HG03135 (cell line): ENCODE results near the gene LPP.
"Not testable (repeated sequence)": the region's sequence is repeated elsewhere in the genome, so short reads cannot be mapped to it uniquely, and the experiment has no call there.

Experiments used
- ATAC-seq: cut with Tn5 transposase; IDR thresholded peaks from one replicate; pipeline ENCODE4 v1.9.1; 2021; ENCODE audit warnings: mild to moderate bottlenecking, moderate library complexity; ENCODE audit not compliant: unreplicated experiment

Gene LPP

GRCh38 chr3:188421836-188422540, 268.0 kb downstream of the LPP start:
- peak; percentile 99 for ATAC-seq

GRCh38 chr3:188427981-188428380, 274.0 kb downstream of the LPP start:
- ATAC-seq: not testable (repeated sequence)

- ATAC-seq: no peak
Measured at GRCh38 chr3:188431040-188431439, 277.1 kb downstream of the LPP start.

GRCh38 chr3:188431553-188431952, 277.6 kb downstream of the LPP start:
- ATAC-seq: no peak

GRCh38 chr3:188432802-188433520, 279.0 kb downstream of the LPP start:
- no peak for ATAC-seq

GRCh38 chr3:188433521-188434150, 279.7 kb downstream of the LPP start:
- no peak for ATAC-seq

GRCh38 chr3:188434594-188434993, 280.6 kb downstream of the LPP start:
- ATAC-seq: no peak

- no peak for ATAC-seq
Measured at GRCh38 chr3:188435266-188435665, 281.3 kb downstream of the LPP start.

- no peak for ATAC-seq
Measured at GRCh38 chr3:188437926-188438325, 284.0 kb downstream of the LPP start.

- ATAC-seq: peak; percentile 94
Measured at GRCh38 chr3:188439080-188439479, 285.1 kb downstream of the LPP start.

GRCh38 chr3:188440340-188440972, 286.5 kb downstream of the LPP start:
- no peak for ATAC-seq

- ATAC-seq: no peak
Measured at GRCh38 chr3:188442430-188442829, 288.5 kb downstream of the LPP start.

GRCh38 chr3:188445175-188445574, 291.2 kb downstream of the LPP start:
- ATAC-seq: not testable (repeated sequence)

- peak; percentile 73 for ATAC-seq
Measured at GRCh38 chr3:188446014-188446413, 292.1 kb downstream of the LPP start.

- peak; percentile 58 for ATAC-seq
Measured at GRCh38 chr3:188446766-188447165, 292.8 kb downstream of the LPP start.

- ATAC-seq: no peak
Measured at GRCh38 chr3:188448813-188449212, 294.9 kb downstream of the LPP start.

GRCh38 chr3:188449421-188449820, 295.5 kb downstream of the LPP start:
- no peak for ATAC-seq

- ATAC-seq: no peak
Measured at GRCh38 chr3:188452158-188452772, 298.3 kb downstream of the LPP start.

GRCh38 chr3:188453431-188454384, 299.8 kb downstream of the LPP start:
- ATAC-seq: no peak

GRCh38 chr3:188455748-188456147, 301.8 kb downstream of the LPP start:
- no peak for ATAC-seq
